Activated CD8-positive, alpha-beta memory T cell treated with anti-CD3 and anti-CD28 coated beads for 4 hours (primary cell): ENCODE measurements around the gene PHACTR3.

Experiments
- DNase-seq, 2 donors: peaks; one replicate each; pipeline ENCODE4 v3.0.0-alpha.2; 2020; ENCODE audit warnings: low read depth in 2 of 2

The PHACTR3 gene

DNA sequence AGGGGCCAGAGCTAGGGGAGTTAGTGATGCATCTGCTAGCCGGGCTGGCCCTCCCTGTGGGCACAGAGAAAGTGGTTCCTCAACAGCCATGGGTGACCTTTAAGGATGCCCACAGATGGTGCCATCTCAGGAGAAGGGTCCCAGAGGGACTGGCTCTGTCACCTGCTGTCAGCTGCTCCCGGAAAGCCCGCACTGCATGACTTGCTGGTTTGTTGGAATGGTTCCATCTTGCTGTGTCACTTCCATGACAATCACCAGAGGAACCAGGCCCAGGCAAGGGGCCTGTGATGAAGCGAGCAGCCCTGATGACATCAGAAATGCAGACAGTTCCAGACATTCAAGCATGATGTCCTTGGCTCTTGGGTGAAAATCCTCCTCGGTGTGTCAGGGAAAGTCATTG lies 125.2 kb downstream of the PHACTR3 start:
- no peak for DNase-seq

- no peak for DNase-seq
These were observed 126.4 kb downstream of the PHACTR3 start for GRCh38 chr20:59730722-59731121.

- no peak for DNase-seq
These were observed 127.0 kb downstream of the PHACTR3 start for GRCh38 chr20:59731376-59731775.

GRCh38 chr20:59733351-59733750 lies 129.0 kb downstream of the PHACTR3 start:
- no peak for DNase-seq

- DNase-seq, result no peak
These were observed 131.1 kb downstream of the PHACTR3 start for GRCh38 chr20:59735486-59735885.

DNA sequence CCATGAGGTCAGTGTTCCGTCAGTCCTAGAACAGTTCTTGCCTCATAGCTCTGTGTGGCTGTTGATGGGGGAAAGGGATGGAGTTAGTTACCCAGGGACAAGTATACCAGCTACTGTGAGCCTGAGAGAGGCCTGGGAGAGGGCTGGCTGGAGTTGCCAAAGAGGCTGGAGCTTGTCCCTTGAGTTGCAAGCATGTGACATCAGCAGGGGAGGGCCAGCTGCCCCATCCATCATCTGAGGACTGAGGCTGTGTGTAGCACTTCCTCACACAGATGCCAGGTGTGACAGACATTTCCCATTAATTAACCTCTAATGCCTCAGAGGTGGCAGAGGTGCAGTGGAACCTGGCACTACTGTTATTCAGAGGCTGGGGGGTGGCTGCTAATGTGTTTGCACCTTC lies 131.6 kb downstream of the PHACTR3 start:
- no peak for DNase-seq

GRCh38 chr20:59736366-59736765 lies 132.0 kb downstream of the PHACTR3 start:
- DNase-seq, result no peak

DNA sequence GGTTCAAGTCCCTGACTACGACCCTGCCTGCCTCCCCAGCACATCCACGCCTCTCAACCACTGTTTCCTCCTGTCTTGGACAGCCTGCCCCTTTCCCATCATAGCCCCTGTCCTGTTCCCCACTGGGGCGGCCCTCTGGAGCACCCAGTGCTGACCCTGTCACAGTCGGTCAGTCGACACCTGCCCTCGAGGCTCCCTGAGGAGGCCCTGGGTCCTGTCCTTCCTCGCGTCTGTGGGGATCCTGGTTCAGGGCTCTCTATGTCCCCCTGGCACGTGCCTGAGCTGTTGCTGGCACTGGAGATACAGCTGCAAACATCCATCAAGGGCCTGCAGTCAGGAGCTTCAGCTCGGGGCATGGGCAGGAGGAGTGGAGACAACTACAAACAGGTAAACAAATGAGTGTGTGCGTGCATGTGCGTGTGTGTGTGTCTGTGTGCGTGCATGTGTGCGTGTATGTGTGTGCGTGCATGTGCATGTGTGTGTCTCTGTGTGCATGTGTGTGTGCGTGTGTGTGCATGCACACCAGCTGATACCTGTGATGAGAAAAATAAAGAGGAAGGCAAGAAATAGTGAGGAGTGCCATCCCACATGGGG lies 132.8 kb downstream of the PHACTR3 start:
- no peak for DNase-seq

DNA sequence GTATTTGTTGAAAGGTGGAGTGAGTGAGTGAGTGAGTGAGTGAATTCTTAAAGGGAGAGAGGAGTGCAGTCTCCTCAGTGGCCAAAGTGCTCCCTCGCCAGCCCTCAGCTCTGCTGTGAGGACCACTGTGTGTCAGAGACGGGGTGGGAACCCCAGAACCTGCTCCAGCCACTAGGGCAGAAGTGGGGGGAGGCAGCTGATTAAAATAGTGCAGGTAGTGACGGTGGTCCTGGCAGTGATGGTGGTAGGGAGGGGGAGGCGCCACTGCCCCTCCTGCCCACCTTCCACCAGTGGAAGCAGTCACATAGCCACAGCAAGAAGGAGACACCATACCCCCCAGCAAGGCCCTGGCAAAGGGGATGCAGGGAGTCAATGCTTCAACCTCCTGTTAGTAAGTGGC lies 133.5 kb downstream of the PHACTR3 start:
- DNase-seq, result no peak

DNA sequence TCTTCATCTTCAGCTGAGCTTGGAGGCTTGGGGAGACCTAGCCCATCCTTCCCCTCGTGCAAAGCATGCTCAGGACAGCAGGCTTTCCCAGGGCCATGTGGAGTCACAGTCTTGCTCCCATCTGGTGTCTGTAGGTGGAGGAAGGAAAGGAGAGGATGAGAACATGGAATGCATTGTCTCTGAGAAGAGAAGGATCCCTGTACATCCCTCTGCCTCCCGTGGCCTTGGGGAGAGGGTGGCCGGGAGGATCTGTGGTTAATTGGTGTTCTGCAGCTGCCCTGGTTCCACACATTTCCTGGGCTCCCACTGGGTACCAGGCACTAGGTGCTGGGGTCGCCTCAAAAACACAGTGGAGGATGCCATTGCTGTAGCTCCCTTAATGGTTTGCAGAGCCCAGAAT lies 134.5 kb downstream of the PHACTR3 start:
- DNase-seq, result no peak

DNA sequence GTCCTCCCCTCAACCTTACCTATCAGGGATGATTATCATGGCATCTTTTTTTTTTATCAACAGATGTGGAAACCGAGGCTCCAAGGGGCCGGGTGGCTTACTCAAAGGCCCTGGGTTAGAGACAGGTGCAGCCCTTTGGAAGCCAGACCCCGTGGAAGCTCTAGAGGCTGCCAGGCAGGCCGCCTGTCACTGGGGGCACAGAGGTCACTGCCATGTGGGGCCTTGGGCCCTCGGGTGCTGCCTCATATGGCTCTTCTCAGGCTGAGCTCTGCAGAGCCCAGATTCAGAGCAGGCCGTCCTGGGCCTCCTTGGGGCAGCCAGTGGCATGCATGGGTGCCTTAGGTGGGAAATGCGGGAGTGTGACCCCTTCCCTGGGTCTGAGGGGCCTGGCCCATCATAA lies 136.3 kb downstream of the PHACTR3 start:
- no peak for DNase-seq

DNA sequence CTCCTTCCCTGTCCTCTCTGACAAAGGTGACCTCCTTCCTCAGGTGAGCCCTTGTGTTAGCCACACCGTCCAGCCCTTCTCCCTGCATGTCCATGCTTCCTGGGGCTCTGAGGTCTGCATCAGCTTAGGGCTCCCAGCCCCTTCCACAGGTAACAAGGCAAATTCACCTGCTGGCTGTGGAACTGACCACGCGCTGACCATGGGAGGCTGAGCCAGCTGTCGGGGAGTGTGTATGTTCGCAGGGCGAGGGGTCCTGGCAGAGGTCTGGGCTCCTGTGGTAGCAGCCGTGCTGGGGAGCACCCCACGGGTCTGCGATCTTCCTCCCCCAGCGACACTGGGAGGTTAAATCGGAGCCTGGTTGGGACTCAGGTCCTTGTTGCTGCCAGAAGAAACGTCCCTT lies 136.7 kb downstream of the PHACTR3 start:
- no peak for DNase-seq

GRCh38 chr20:59742351-59743095 lies 138.2 kb downstream of the PHACTR3 start:
- DNase-seq, result no peak

GRCh38 chr20:59743308-59743707 lies 139.0 kb downstream of the PHACTR3 start:
- no peak for DNase-seq

GRCh38 chr20:59743767-59744485 lies 139.6 kb downstream of the PHACTR3 start:
- DNase-seq, result no peak

DNA sequence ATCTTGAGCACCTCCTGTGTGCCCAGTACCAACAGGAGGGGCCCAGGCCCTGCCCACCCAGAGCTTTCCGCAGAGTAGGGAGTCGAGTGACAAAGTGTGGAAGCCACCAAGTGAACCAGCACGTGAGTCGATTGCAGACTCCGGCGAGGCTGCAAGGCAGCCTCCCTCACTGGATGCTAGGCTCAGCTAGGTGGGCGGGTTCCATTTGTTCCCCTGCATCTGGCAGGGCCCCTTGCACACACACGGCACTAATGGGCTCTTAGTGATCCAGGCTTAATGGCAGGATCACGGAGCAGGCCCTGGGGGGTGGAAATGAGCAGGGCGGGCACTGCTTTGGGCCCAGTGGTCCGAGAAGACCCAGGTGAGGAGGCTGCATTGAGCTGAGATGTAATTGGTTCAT lies 140.4 kb downstream of the PHACTR3 start:
- DNase-seq, result no peak

DNA sequence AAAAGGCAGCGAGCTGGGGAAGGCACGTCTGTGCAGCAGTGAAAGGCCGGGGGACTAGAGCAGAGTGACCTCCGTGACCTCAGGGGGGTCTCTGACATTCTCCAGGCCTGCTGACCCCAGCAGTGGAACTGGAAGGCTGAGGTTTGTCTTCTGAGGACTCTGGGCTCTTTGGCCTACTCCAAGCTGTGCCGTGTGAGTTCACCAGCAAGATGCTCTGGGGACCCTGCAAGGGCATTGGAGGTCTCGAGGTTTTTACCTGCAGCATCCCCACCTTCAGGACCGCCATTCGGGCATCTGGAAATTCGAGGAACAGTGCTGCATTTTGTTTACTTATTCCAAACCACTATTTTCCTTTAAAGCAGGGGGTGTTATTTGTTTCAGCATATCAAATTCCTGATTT lies 140.9 kb downstream of the PHACTR3 start:
- no peak for DNase-seq

DNA sequence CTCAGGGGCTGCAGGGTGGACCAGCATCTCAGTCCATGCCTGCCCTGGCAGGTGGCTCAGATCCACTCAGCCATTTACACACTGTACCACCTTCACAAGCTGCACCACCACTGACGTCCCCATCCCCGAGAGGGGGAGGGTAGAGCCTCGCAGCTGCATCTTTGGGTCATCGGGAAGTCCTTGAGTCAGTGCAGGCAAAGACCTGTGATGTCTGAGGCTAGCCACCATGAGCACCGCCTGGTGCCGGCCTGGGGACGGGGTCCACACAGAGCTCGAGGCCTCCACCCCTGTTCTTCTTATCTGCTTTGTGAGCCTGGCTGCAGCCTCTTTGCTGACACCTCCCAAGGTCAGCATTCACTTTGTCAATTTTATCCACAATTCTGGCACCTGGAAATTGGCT lies 141.4 kb downstream of the PHACTR3 start:
- DNase-seq, result no peak

GRCh38 chr20:59746155-59746554 lies 141.8 kb downstream of the PHACTR3 start:
- DNase-seq, result no peak

- no peak for DNase-seq
These were observed 143.6 kb downstream of the PHACTR3 start for GRCh38 chr20:59747671-59748515.

- DNase-seq, result no peak
These were observed 144.4 kb downstream of the PHACTR3 start for GRCh38 chr20:59748619-59749191.

DNA sequence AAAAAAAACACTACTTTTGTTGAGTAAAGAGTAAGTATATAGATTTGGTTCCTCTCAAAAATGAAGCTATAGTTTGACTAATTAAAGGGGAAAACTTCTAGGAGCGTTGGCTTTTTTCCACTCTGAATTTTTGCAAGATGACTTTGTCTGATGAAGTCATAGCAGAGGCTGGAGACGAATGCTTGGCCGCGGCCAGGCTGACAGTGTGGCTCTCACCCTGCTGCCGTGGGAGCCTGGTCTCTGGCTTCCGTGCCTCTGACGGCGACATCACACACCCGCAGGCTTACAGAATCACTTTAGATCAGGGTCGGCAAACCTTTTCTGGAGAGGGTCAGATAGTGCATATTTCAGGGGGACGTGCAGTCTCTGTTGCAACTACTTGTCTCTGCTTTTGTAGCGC lies 145.0 kb downstream of the PHACTR3 start:
- DNase-seq, result no peak
